ENCODE results near the gene TNP2.

Gene TNP2
- total RNA-seq, result 0 to 0.04 reads per million in 2 donors

- no peak for DNase-seq
These were observed at the start of gene TNP2 for GRCh38 chr16:11268921-11269375. Gene TNP2 (minus strand): TSS chr16:11269325. CDS start chr16:11269262, 63 bp downstream.

GRCh38 chr16:11318817-11319216 is 49.7 kb upstream of the TNP2 start:
- no peak for DNase-seq

GRCh38 chr16:11316331-11317015 is 47.3 kb upstream of the TNP2 start:
- DNase-seq, result no peak

GRCh38 chr16:11315510-11315909 is 46.4 kb upstream of the TNP2 start:
- no peak for DNase-seq

GRCh38 chr16:11314309-11314894 is 45.3 kb upstream of the TNP2 start:
- DNase-seq, result no peak

GRCh38 chr16:11313493-11314308 is 44.6 kb upstream of the TNP2 start:
- no peak for DNase-seq

GRCh38 chr16:11312718-11313492 is 43.8 kb upstream of the TNP2 start:
- no peak for DNase-seq

GRCh38 chr16:11310997-11311561 is 42.0 kb upstream of the TNP2 start:
- no peak for DNase-seq

GRCh38 chr16:11310634-11310977 is 41.5 kb upstream of the TNP2 start:
- DNase-seq, result no peak

GRCh38 chr16:11309895-11310633 is 40.9 kb upstream of the TNP2 start:
- no peak for DNase-seq

- no peak for DNase-seq
These were observed 39.6 kb upstream of the TNP2 start for GRCh38 chr16:11308493-11309283.

GRCh38 chr16:11307639-11308492 is 38.7 kb upstream of the TNP2 start:
- DNase-seq, result no peak

- DNase-seq, result no peak
These were observed 38.0 kb upstream of the TNP2 start for GRCh38 chr16:11306997-11307638.

GRCh38 chr16:11306381-11306780 is 37.3 kb upstream of the TNP2 start:
- no peak for DNase-seq

GRCh38 chr16:11303405-11304138 is 34.4 kb upstream of the TNP2 start:
- no peak for DNase-seq

GRCh38 chr16:11302977-11303376 is 33.9 kb upstream of the TNP2 start:
- no peak for DNase-seq

- DNase-seq, result no peak
These were observed 32.7 kb upstream of the TNP2 start for GRCh38 chr16:11301645-11302501.

GRCh38 chr16:11300560-11300892 is 31.4 kb upstream of the TNP2 start:
- DNase-seq, result no peak

All from activated gamma-delta T cell (primary cell).